Kidney (tissue), 14 donors: ENCODE results near the gene NSG1. TPM values are rescaled to one million over a fixed set of nuclear protein-coding genes. Genes with fewer than 3 reads are reported as not detected.

ENCODE experiments used
- DNase-seq, 5 donors: peaks; one replicate each; pipeline ENCODE4 v3.0.0-alpha.2; 2013 to 2020
- FAIRE-seq: peaks from 2 replicates; lab custom pipeline; 2012; peaks lifted over from hg19 to GRCh38; lab: Jason Lieb, UNC
- H3K27ac ChIP-seq, 2 donors: one replicate each; pipeline ENCODE4 v1.7.0; 2013; ENCODE audit warnings: low read depth in 2 of 2, low read length in 2 of 2, inconsistent platforms in 1 of 2
- H3K27me3 ChIP-seq: one replicate; pipeline ENCODE4 v1.7.1; 2013; ENCODE audit warnings: low read length, inconsistent platforms; ENCODE audit not compliant: control insufficient read depth, insufficient read depth
- H3K36me3 ChIP-seq, 3 donors: one replicate each; pipeline versions ENCODE4 v1.7.0 to v1.7.1; 2013; ENCODE audit warnings: low read length in 3 of 3, control low read depth in 1 of 3, inconsistent platforms in 1 of 3; ENCODE audit not compliant: insufficient read depth in 3 of 3, control insufficient read depth in 2 of 3
- H3K4me1 ChIP-seq, 3 donors: one replicate each; pipeline versions ENCODE4 v1.7.0 to v1.7.1; 2013; ENCODE audit warnings: low read length in 3 of 3, inconsistent platforms in 1 of 3, low read depth in 1 of 3; ENCODE audit not compliant: control insufficient read depth in 2 of 3, insufficient read depth in 2 of 3
- H3K4me3 ChIP-seq, 3 donors: one replicate each; pipeline versions ENCODE4 v1.7.0 to v1.8.1; 2013; ENCODE audit warnings: low read length in 3 of 3, control low read depth in 1 of 3, inconsistent platforms in 1 of 3
- H3K9ac ChIP-seq, 3 donors: one replicate each; pipeline versions ENCODE4 v1.7.0 to v1.7.1; 2013; ENCODE audit warnings: low read length in 3 of 3, control low read depth in 1 of 3, inconsistent platforms in 1 of 3
- H3K9me3 ChIP-seq, 3 donors: one replicate each; pipeline versions ENCODE4 v1.7.0 to v1.7.1; 2013; ENCODE audit warnings: low read length in 3 of 3, control low read depth in 1 of 3, inconsistent platforms in 1 of 3; ENCODE audit not compliant: control insufficient read depth in 2 of 3, insufficient read depth in 1 of 3
- CTCF ChIP-seq: IDR thresholded peaks from 3 replicates; pipeline ENCODE4 v1.5.1; 2012; ENCODE audit warnings: mild to moderate bottlenecking, moderate library complexity, borderline replicate concordance; ENCODE audit not compliant: insufficient read depth; ENCODE audit errors: extremely low read depth
- intact Hi-C: fragments of 100-400 bp; cut with DNase I; formaldehyde crosslinking; loops from one replicate; pipeline ENCODE4 v1.11.1; 2022
- polyA plus RNA-seq: library from polyadenylated mRNA; stranded (reverse); fragments of 350-450 nt; fragmentation: Illumina TruSeq; extraction: RNeasy Lipid Tissue Mini Kit (QIAGEN cat#74804); gene quantifications from one replicate; pipeline ENCODE4 v1.2.3, GENCODE V29; 2014; ENCODE audit warnings: low read depth, low replicate concordance; ENCODE audit not compliant: insufficient read depth
- total RNA-seq: library from RNA; stranded (reverse); fragmentation: NEBNext Ultra II Directional; extraction: Animal tissue kit (Norgen Biotek cat#: 25700); gene quantifications from one replicate; pipeline ENCODE4 v1.2.1, GENCODE V29; 2021
- donor health status: control.
- donor health status: control.
- donor health status: control.
- donor health status: control.
- donor health status: control.
- donor health status: DM: yes; HTN: yes; CAD: no.
- donor health status: Normal renal cell carcinoma (clear cell type).

Gene NSG1
- total and polyA plus RNA-seq, 2 donors from 2014 or later: 4.7 to 9.5 TPM

GRCh38 chr4:4406455-4407298, 19.8 kb downstream of the NSG1 start:
- no peaks in the 10 kb centered on the region for H3K36me3 ChIP-seq
- no peaks in the 10 kb centered on the region for H3K4me1 ChIP-seq
- no peak for TF ChIP-seq CTCF
- H3K27me3 ChIP-seq: no peaks in the 10 kb centered on the region
- DNase-seq: peak in 3 of 5 donors; percentile 58 to 69 (median 61)
- no peak overlapping the region for H3K9ac ChIP-seq
- H3K4me3 ChIP-seq: no peak overlapping the region
- intact Hi-C loops: no loop called here
- no peaks in the 10 kb centered on the region for H3K9me3 ChIP-seq
- no peak for FAIRE-seq
- H3K27ac ChIP-seq: no peak overlapping the region

GRCh38 chr4:4407299-4408131, 20.6 kb downstream of the NSG1 start:
- FAIRE-seq: no peak
- H3K4me1 ChIP-seq: no peaks in the 10 kb centered on the region
- no peaks in the 10 kb centered on the region for H3K9me3 ChIP-seq
- no peaks in the 10 kb centered on the region for H3K27me3 ChIP-seq
- no peak overlapping the region for H3K27ac ChIP-seq
- intact Hi-C loops: no loop called here
- no peak overlapping the region for H3K4me3 ChIP-seq
- no peak overlapping the region for H3K9ac ChIP-seq
- no peaks in the 10 kb centered on the region for H3K36me3 ChIP-seq
- TF ChIP-seq CTCF: no peak
- DNase-seq: peak in 1 of 5 donors; percentile 61

- intact Hi-C loops: no loop called here
- Histone ChIP-seq H3K4me3 (no peak overlapping the region), H3K27ac (no peak overlapping the region), H3K27me3 (no peaks in the 10 kb centered on the region), H3K9me3 (no peaks in the 10 kb centered on the region), H3K4me1 (no peaks in the 10 kb centered on the region), H3K9ac (no peak overlapping the region), H3K36me3 (no peaks in the 10 kb centered on the region)
- TF ChIP-seq CTCF: no peak
- DNase-seq (peak in 1 of 5 donors; percentile 37), FAIRE-seq (no peak)
Measured at GRCh38 chr4:4408132-4408523, 21.2 kb downstream of the NSG1 start.
